ENCODE results near the gene GGACT.

GRCh38 chr13:100518394-100519062, 70.1 kb downstream of the GGACT start:
- no peak for TF ChIP-seq CTCF (tag by site-specific recombination; IDR thresholded peaks at IDR 0.05)
- TF ChIP-seq ZNF558 (tag by site-specific recombination; IDR thresholded peaks at IDR 0.05), result no peak
- no peak for TF ChIP-seq ZNF133 (tag by site-specific recombination; IDR thresholded peaks at IDR 0.05)
